Calu3 (cell line): Measurements from ENCODE around the gene KDELR1. TPM values are rescaled to one million over a fixed set of nuclear protein-coding genes. Genes with fewer than 3 reads are reported as not detected.

Experiments used
- BruUV-seq: library from RNA; stranded (reverse); fragments of 400-500 nt; replicated peaks from 2 replicates; lab custom pipeline; 2021; lab: Mats Ljungman, UMichigan
- CTCF ChIA-PET: fragments of 300-600 bp; sonication (Branson Sonifier 250); formaldehyde crosslinking; loops from one replicate; lab custom pipeline; 2022; ENCODE audit warnings: antibody characterized with exemption; lab: Charles Lee
- DNase-seq: peaks from one replicate; pipeline ENCODE4 v3.0.0; 2022
- H3K27ac Mint-ChIP-seq: one replicate; pipeline ENCODE4 v1.8.0; 2022; ENCODE audit warnings: mixed read lengths; ENCODE audit not compliant: unreplicated experiment
- H3K27me3 Mint-ChIP-seq: one replicate; pipeline ENCODE4 v1.8.0; 2022; ENCODE audit warnings: mixed read lengths; ENCODE audit not compliant: unreplicated experiment
- H3K36me3 Mint-ChIP-seq: one replicate; pipeline ENCODE4 v1.8.0; 2022; ENCODE audit warnings: mild to moderate bottlenecking, moderate library complexity, mixed read lengths; ENCODE audit not compliant: insufficient read depth, unreplicated experiment
- H3K4me1 Mint-ChIP-seq: one replicate; pipeline ENCODE4 v1.8.0; 2022; ENCODE audit warnings: mild to moderate bottlenecking, low read depth, mixed read lengths; ENCODE audit not compliant: unreplicated experiment
- H3K4me3 Mint-ChIP-seq: one replicate; pipeline ENCODE4 v1.8.0; 2022; ENCODE audit warnings: mild to moderate bottlenecking, low read depth, moderate library complexity, mixed read lengths; ENCODE audit not compliant: unreplicated experiment
- H3K9me3 Mint-ChIP-seq: one replicate; pipeline ENCODE4 v1.8.0; 2022; ENCODE audit warnings: low read depth, mixed read lengths; ENCODE audit not compliant: unreplicated experiment
- CTCF ChIP-seq: fragments of 200-600 bp; IDR thresholded peaks from one replicate; pipeline ENCODE4 v1.8.0; 2022; ENCODE audit warnings: antibody characterized with exemption; ENCODE audit not compliant: unreplicated experiment
- intact Hi-C: fragments of 100-400 bp; cut with micrococcal nuclease; formaldehyde crosslinking; loops from one replicate; pipeline ENCODE4 v1.10.0; 2022; ENCODE audit not compliant: unreplicated experiment
- total RNA-seq: library from RNA; stranded (reverse); gene quantifications from 2 replicates; pipeline ENCODE4 v1.2.3, GENCODE V29; 2022

Gene KDELR1
- total RNA-seq, 1 experiment from 2014 or later = 194 TPM

GRCh38 chr19:48417421-48417820 lies 26.1 kb upstream of the KDELR1 start:
- DNase-seq = no peak
- intact Hi-C loops = no loop called here
- Mint-ChIP-seq H3K4me1 (no peaks in the 10 kb centered on the region), H3K36me3 (no peaks in the 10 kb centered on the region), H3K4me3 (no peak overlapping the region), H3K9me3 (no peaks in the 10 kb centered on the region), H3K27ac (no peak overlapping the region), H3K27me3 (peaks cover 37% of the 10 kb centered on the region)
- BruUV-seq = no TSS peak
- TF ChIP-seq CTCF = no peak
- CTCF ChIA-PET = interaction anchor here (0.6 kb wide), 1 partner anchor 40 kb away, joined by 3 read pairs; no protein-coding TSS in a partner anchor

GRCh38 chr19:48415806-48416221 lies 24.5 kb upstream of the KDELR1 start:
- H3K4me1 Mint-ChIP-seq = no peaks in the 10 kb centered on the region
- H3K9me3 Mint-ChIP-seq = no peaks in the 10 kb centered on the region
- intact Hi-C loops = no loop called here
- no TSS peak for BruUV-seq
- DNase-seq = no peak
- TF ChIP-seq CTCF = no peak
- CTCF ChIA-PET = interaction anchor here (0.6 kb wide), 1 partner anchor 1202 kb away, joined by 4 read pairs; no protein-coding TSS in a partner anchor
- H3K27me3 Mint-ChIP-seq = peaks cover 37% of the 10 kb centered on the region
- H3K27ac Mint-ChIP-seq = no peak overlapping the region
- no peak overlapping the region for H3K4me3 Mint-ChIP-seq
- H3K36me3 Mint-ChIP-seq = no peaks in the 10 kb centered on the region

DNA sequence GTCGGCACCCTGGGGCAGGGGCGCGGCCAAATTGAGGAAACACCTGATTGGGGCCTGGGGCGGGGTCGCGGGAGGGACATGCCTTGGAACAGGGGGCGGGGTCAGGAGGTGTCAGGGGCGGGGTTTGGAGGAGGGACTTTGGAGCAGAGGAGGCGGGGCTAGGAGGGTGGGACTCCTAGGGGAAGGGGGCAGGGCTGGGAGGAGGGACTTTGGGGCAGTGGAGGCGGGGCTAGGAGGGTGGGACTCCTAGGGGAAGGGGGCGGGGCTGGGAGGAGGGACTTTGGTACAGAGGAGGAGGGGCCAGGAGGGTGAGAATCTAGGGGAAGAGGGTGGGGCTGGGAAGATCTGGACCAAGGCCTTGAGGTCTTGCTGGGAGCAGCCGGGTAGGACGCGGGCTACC lies 24.0 kb upstream of the KDELR1 start:
- no peaks in the 10 kb centered on the region for H3K4me1 Mint-ChIP-seq
- TF ChIP-seq CTCF = no peak
- no peak overlapping the region for H3K27ac Mint-ChIP-seq
- H3K36me3 Mint-ChIP-seq = no peaks in the 10 kb centered on the region
- CTCF ChIA-PET = interaction anchor here (1.3 kb wide), 1 partner anchor 24 kb away, joined by 7 read pairs; the partner anchor contains the start of gene KDELR1
- H3K9me3 Mint-ChIP-seq = no peaks in the 10 kb centered on the region
- no TSS peak for BruUV-seq
- H3K27me3 Mint-ChIP-seq = peaks cover 37% of the 10 kb centered on the region
- intact Hi-C loops = no loop called here
- no peak overlapping the region for H3K4me3 Mint-ChIP-seq
- peak; percentile 62 for DNase-seq

GRCh38 chr19:48413879-48414587 lies 22.7 kb upstream of the KDELR1 start:
- H3K4me3 Mint-ChIP-seq = peak overlapping the region; percentile 59
- no peaks in the 10 kb centered on the region for H3K4me1 Mint-ChIP-seq
- no peak overlapping the region for H3K27ac Mint-ChIP-seq
- TF ChIP-seq CTCF = no peak
- CTCF ChIA-PET = interaction anchor here (0.6 to 1.3 kb wide), 2 partner anchors 23 to 401 kb away, joined by 3 to 7 read pairs; partner anchors contain the start of gene KDELR1
- no peaks in the 10 kb centered on the region for H3K36me3 Mint-ChIP-seq
- intact Hi-C loops = no loop called here
- H3K27me3 Mint-ChIP-seq = peaks cover 37% of the 10 kb centered on the region
- no TSS peak for BruUV-seq
- no peaks in the 10 kb centered on the region for H3K9me3 Mint-ChIP-seq
- DNase-seq = no peak
